Measurements from ENCODE around the gene TMEM59. TPM values are rescaled to one million over a fixed set of nuclear protein-coding genes. Genes with fewer than 3 reads are reported as not detected.
A peak's percentile ranks its signal among the peaks of the same experiment; 100 is the strongest.
"Not testable (repeated sequence)": the region's sequence is repeated elsewhere in the genome, so short reads cannot be mapped to it uniquely, and the experiment has no call there.

TMEM59 gene
- total RNA-seq, 4 donors from 2014 or later: 70.1 to 537 (median 210) TPM

- Histone ChIP-seq H3K36me3 (no peaks in the 10 kb centered on the region), H3K9me3 (no peaks in the 10 kb centered on the region), H3K27ac (no peak overlapping the region), H3K4me1 (no peaks in the 10 kb centered on the region), H3K4me3 (no peak overlapping the region), H3K27me3 (no peaks in the 10 kb centered on the region)
- no peak for DNase-seq
- TF ChIP-seq CTCF (IDR thresholded peaks at IDR 0.05): no peak
- TF ChIP-seq POLR2A (IDR thresholded peaks at IDR 0.05): no peak
Observed at GRCh38 chr1:54008876-54009275, 44.1 kb downstream of the TMEM59 start.

- H3K4me3 ChIP-seq: no peak overlapping the region
- DNase-seq: no peak
- no peaks in the 10 kb centered on the region for H3K27me3 ChIP-seq
- H3K4me1 ChIP-seq: no peaks in the 10 kb centered on the region
- no peaks in the 10 kb centered on the region for H3K36me3 ChIP-seq
- TF ChIP-seq POLR2A (IDR thresholded peaks at IDR 0.05) (no peak), CTCF (IDR thresholded peaks at IDR 0.05) (no peak)
- no peaks in the 10 kb centered on the region for H3K9me3 ChIP-seq
- H3K27ac ChIP-seq: no peak overlapping the region
Observed at GRCh38 chr1:54007613-54008012, 45.4 kb downstream of the TMEM59 start.

- Histone ChIP-seq H3K4me1 (no peaks in the 10 kb centered on the region), H3K4me3 (no peak overlapping the region), H3K36me3 (no peaks in the 10 kb centered on the region), H3K27ac (no peak overlapping the region), H3K9me3 (no peaks in the 10 kb centered on the region), H3K27me3 (no peaks in the 10 kb centered on the region)
- no peak for DNase-seq
- TF ChIP-seq POLR2A (IDR thresholded peaks at IDR 0.05) (no peak), CTCF (IDR thresholded peaks at IDR 0.05) (no peak)
Observed at GRCh38 chr1:54006508-54006907, 46.5 kb downstream of the TMEM59 start.

- Histone ChIP-seq H3K9me3 (no peaks in the 10 kb centered on the region), H3K4me3 (no peak overlapping the region), H3K4me1 (no peaks in the 10 kb centered on the region), H3K27me3 (no peaks in the 10 kb centered on the region), H3K27ac (no peak overlapping the region), H3K36me3 (no peaks in the 10 kb centered on the region)
- TF ChIP-seq POLR2A (IDR thresholded peaks at IDR 0.05): no peak
- DNase-seq: peak in 1 of 3 donors; percentile 23
Observed at GRCh38 chr1:54004481-54005049, 48.4 kb downstream of the TMEM59 start.

GRCh38 chr1:54003750-54004480 is 49.1 kb downstream of the TMEM59 start:
- not testable (repeated sequence) for H3K27me3 ChIP-seq, H3K36me3 ChIP-seq
- DNase-seq: peak in 1 of 3 donors; percentile 34

GRCh38 chr1:54003249-54003646 is 49.8 kb downstream of the TMEM59 start:
- DNase-seq: peak in 1 of 3 donors; percentile 15
- no peak for TF ChIP-seq POLR2A (IDR thresholded peaks at IDR 0.05)
- TF ChIP-seq CTCF (IDR thresholded peaks at IDR 0.05): no peak
- Histone ChIP-seq H3K4me1 (no peaks in the 10 kb centered on the region), H3K4me3 (no peak overlapping the region), H3K27me3 (no peaks in the 10 kb centered on the region), H3K36me3 (no peaks in the 10 kb centered on the region), H3K27ac (no peak overlapping the region), H3K9me3 (no peaks in the 10 kb centered on the region)

More at GRCh38 chr1:54003750-54004480, 49.1 kb downstream of the TMEM59 start:
- H3K9me3 ChIP-seq, H3K4me3 ChIP-seq, H3K4me1 ChIP-seq, H3K27ac ChIP-seq: not testable (repeated sequence)

All from Peyer's patch (tissue), 4 donors.